ENCODE measurements around the gene CH25H.

The CH25H gene

DNA sequence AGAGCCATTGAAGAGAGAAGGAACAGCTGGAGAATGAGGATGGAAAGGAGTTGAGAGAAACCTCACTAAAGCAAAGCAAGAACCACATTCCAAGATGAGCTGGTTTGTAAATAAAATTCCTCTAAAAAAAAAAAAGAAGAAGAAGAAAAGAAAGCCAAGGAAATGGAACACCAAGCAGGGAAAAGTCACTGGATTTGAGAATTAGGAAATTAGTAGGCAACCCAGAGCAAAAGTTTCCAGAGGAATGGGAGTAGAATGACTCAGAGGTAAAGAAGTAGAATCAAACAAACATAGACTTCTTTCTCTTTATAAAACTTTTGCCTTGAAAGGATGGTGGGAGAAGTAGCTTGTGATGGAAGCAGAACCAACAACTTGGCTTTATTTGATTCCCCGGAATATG is 3.9 kb downstream of the CH25H start:
- no peak for TF ChIP-seq FOXP2 (optimal IDR thresholded peaks at IDR 0.05; ENCODE audit: borderline replicate concordance, extremely low read depth, extremely low read length, insufficient read depth)
- TF ChIP-seq, protein P1, sequence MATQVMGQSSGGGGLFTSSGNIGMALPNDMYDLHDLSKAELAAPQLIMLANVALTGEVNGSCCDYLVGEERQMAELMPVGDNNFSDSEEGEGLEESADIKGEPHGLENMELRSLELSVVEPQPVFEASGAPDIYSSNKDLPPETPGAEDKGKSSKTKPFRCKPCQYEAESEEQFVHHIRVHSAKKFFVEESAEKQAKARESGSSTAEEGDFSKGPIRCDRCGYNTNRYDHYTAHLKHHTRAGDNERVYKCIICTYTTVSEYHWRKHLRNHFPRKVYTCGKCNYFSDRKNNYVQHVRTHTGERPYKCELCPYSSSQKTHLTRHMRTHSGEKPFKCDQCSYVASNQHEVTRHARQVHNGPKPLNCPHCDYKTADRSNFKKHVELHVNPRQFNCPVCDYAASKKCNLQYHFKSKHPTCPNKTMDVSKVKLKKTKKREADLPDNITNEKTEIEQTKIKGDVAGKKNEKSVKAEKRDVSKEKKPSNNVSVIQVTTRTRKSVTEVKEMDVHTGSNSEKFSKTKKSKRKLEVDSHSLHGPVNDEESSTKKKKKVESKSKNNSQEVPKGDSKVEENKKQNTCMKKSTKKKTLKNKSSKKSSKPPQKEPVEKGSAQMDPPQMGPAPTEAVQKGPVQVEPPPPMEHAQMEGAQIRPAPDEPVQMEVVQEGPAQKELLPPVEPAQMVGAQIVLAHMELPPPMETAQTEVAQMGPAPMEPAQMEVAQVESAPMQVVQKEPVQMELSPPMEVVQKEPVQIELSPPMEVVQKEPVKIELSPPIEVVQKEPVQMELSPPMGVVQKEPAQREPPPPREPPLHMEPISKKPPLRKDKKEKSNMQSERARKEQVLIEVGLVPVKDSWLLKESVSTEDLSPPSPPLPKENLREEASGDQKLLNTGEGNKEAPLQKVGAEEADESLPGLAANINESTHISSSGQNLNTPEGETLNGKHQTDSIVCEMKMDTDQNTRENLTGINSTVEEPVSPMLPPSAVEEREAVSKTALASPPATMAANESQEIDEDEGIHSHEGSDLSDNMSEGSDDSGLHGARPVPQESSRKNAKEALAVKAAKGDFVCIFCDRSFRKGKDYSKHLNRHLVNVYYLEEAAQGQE (IDR thresholded peaks at IDR 0.05; ENCODE audit: insufficient read depth in 1 of 2, low read depth in 2 of 2, low read length in 2 of 2), result no peak
- no peak for TF ChIP-seq TAF1 (IDR thresholded peaks at IDR 0.05; ENCODE audit: borderline replicate concordance, insufficient read depth, low read length)

DNA sequence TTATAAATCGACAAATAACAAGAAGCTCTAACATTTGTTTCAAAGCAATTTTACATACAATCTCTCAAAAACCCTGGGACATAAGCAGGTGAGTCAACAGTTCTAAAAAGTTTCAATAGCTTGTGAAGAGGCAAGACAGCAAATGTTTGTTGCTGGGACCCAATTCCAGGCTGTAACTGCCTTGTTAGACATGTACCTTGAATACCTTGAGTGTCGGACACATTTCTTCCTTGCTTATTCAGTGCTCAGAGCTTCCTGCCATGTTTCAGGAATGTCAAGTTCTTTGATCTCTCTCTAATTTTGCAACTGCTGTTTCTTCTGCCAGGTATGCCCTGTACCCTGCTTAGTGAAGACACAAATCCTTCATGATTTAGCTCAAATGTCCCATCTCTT is 5.1 kb downstream of the CH25H start:
- TF ChIP-seq POLR2AphosphoS5 (IDR thresholded peaks at IDR 0.05; ENCODE audit: low read depth, low read length) (no peak), SIN3A (IDR thresholded peaks at IDR 0.05; ENCODE audit: borderline replicate concordance, insufficient read depth, low read length) (no peak), TAF1 (IDR thresholded peaks at IDR 0.05; ENCODE audit: borderline replicate concordance, insufficient read depth, low read length) (no peak), FOXP2 (optimal IDR thresholded peaks at IDR 0.05; ENCODE audit: borderline replicate concordance, extremely low read depth, extremely low read length, insufficient read depth) (no peak)
- TF ChIP-seq, protein P1 (IDR thresholded peaks at IDR 0.05; ENCODE audit: insufficient read depth in 1 of 2, low read depth in 2 of 2, low read length in 2 of 2), result no peak

DNA sequence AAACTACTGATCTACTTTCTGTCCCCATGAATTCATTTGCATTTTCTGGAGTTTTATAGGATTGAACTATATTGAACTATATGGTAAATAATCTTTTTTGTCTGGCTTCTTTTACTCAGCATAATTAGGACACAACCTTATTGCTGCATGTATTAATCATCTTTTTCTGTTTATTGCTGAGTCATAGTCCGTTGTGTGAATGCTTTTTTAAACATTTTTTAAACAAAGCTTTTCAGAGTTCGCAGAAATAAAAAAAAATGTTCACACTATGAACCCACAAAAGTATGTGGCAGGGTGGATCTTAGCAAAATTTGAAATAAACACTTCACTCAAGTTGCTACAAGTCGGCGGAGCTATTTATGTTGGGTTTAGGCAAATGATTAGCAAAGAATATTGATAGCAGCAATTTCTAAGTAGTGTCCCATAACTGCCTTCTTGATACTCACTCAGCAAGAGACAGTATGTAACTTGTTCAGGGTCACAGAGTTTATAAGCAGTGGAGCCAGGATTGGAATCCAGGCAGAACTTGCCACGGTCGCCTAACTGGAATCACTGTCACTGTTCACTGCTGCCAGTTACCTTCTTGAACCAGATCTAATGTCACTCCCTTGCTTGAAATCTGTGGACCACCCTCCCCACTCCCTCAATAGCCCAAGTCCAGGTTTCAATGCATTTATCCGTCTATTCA is 5.6 kb downstream of the CH25H start:
- no peak for TF ChIP-seq POLR2AphosphoS5 (IDR thresholded peaks at IDR 0.05; ENCODE audit: low read depth, low read length)
- TF ChIP-seq FOXP2 (optimal IDR thresholded peaks at IDR 0.05; ENCODE audit: borderline replicate concordance, extremely low read depth, extremely low read length, insufficient read depth), result no peak
- TF ChIP-seq, protein P1 (IDR thresholded peaks at IDR 0.05; ENCODE audit: insufficient read depth in 1 of 2, low read depth in 2 of 2, low read length in 2 of 2), result no peak
- no peak for TF ChIP-seq TAF1 (IDR thresholded peaks at IDR 0.05; ENCODE audit: borderline replicate concordance, insufficient read depth, low read length)
- no peak for TF ChIP-seq SIN3A (IDR thresholded peaks at IDR 0.05; ENCODE audit: borderline replicate concordance, insufficient read depth, low read length)

DNA sequence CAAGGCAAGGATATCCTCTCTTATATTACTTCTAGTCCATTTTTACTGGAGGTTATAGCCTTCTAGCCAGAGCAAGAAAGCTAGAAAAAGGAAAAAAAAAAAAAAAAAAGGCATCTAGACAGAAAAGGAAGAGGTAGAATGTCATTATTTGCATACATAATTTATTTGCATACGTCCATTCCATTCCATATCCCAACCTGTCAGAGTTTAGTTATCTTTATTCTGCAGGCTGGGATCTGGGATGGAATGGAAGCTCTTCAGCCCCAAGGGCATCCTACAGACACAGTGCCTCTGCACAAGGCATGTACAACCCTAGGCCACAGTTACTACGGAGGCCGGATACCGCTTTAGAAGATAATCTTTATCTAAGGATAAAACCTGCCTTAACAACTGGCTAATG is 9.6 kb downstream of the CH25H start:
- TF ChIP-seq SIN3A (IDR thresholded peaks at IDR 0.05; ENCODE audit: borderline replicate concordance, insufficient read depth, low read length) (no peak), TAF1 (IDR thresholded peaks at IDR 0.05; ENCODE audit: borderline replicate concordance, insufficient read depth, low read length) (no peak), POLR2AphosphoS5 (IDR thresholded peaks at IDR 0.05; ENCODE audit: low read depth, low read length) (no peak), FOXP2 (optimal IDR thresholded peaks at IDR 0.05; ENCODE audit: borderline replicate concordance, extremely low read depth, extremely low read length, insufficient read depth) (no peak)
- TF ChIP-seq, protein P1 (IDR thresholded peaks at IDR 0.05; ENCODE audit: insufficient read depth in 1 of 2, low read depth in 2 of 2, low read length in 2 of 2), result no peak
